Calu3 (cell line): ENCODE data around the gene SMS. TPM values are rescaled to one million over a fixed set of nuclear protein-coding genes. Genes with fewer than 3 reads are reported as not detected.

ENCODE experiments used
- BruUV-seq: library from RNA; stranded (reverse); fragments of 400-500 nt; replicated peaks from 2 replicates; lab custom pipeline; 2021; lab: Mats Ljungman, UMichigan
- CTCF ChIA-PET: fragments of 300-600 bp; sonication (Branson Sonifier 250); formaldehyde crosslinking; loops from one replicate; lab custom pipeline; 2022; ENCODE audit warnings: antibody characterized with exemption; lab: Charles Lee
- DNase-seq: peaks from one replicate; pipeline ENCODE4 v3.0.0; 2022
- H3K27ac Mint-ChIP-seq: one replicate; pipeline ENCODE4 v1.8.0; 2022; ENCODE audit warnings: mixed read lengths; ENCODE audit not compliant: unreplicated experiment
- H3K27me3 Mint-ChIP-seq: one replicate; pipeline ENCODE4 v1.8.0; 2022; ENCODE audit warnings: mixed read lengths; ENCODE audit not compliant: unreplicated experiment
- H3K36me3 Mint-ChIP-seq: one replicate; pipeline ENCODE4 v1.8.0; 2022; ENCODE audit warnings: mild to moderate bottlenecking, moderate library complexity, mixed read lengths; ENCODE audit not compliant: insufficient read depth, unreplicated experiment
- H3K4me1 Mint-ChIP-seq: one replicate; pipeline ENCODE4 v1.8.0; 2022; ENCODE audit warnings: mild to moderate bottlenecking, low read depth, mixed read lengths; ENCODE audit not compliant: unreplicated experiment
- H3K4me3 Mint-ChIP-seq: one replicate; pipeline ENCODE4 v1.8.0; 2022; ENCODE audit warnings: mild to moderate bottlenecking, low read depth, moderate library complexity, mixed read lengths; ENCODE audit not compliant: unreplicated experiment
- H3K9me3 Mint-ChIP-seq: one replicate; pipeline ENCODE4 v1.8.0; 2022; ENCODE audit warnings: low read depth, mixed read lengths; ENCODE audit not compliant: unreplicated experiment
- intact Hi-C: fragments of 100-400 bp; cut with micrococcal nuclease; formaldehyde crosslinking; loops from one replicate; pipeline ENCODE4 v1.10.0; 2022; ENCODE audit not compliant: unreplicated experiment
- total RNA-seq: library from RNA; stranded (reverse); gene quantifications from 2 replicates; pipeline ENCODE4 v1.2.3, GENCODE V29; 2022
- TF ChIP-seq, protein P1 (sequence below): fragments of 200-600 bp; IDR thresholded peaks from one replicate; pipeline ENCODE4 v1.8.0; 2022; ENCODE audit warnings: antibody characterized with exemption; ENCODE audit not compliant: unreplicated experiment

Gene SMS
- total RNA-seq, 1 experiment from 2014 or later = 225 TPM

DNA sequence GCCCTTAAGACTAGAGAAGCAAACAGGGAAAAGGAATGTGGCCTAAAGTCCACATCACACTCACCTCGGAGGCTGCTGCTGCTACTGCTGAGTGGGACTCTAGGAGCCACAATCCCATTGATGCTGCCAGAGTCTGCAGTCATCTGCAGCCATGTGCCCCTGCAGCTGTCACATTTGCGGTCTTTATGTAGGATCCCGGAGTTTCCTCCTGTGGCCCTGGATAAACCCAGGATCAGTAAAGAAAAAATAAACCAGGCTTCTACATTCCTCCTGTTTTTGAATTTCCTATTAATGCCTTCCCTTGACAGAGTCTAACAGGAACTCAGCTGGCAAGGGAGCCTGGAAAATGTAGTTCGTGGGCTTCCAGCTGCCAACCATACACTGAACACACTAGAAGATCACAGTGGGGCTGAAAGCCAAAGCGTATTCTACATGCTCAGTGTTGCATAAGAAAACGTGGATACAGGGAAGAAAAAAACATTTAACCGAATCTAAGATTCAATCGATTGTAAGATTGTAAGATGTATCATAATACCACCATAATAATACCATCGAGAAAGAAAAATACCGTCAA, 81.3 kb downstream of the SMS start:
- H3K27ac Mint-ChIP-seq = no peak overlapping the region
- peaks cover 9% of the 10 kb centered on the region for H3K4me1 Mint-ChIP-seq
- H3K27me3 Mint-ChIP-seq = no peaks in the 10 kb centered on the region
- CTCF ChIA-PET = interaction anchor here (0.6 kb wide), 1 partner anchor 14 kb away, joined by 3 read pairs; no protein-coding TSS in a partner anchor
- no peak for DNase-seq
- intact Hi-C loops = no loop called here
- no TSS peak for BruUV-seq
- H3K36me3 Mint-ChIP-seq = no peaks in the 10 kb centered on the region
- H3K9me3 Mint-ChIP-seq = no peaks in the 10 kb centered on the region
- H3K4me3 Mint-ChIP-seq = no peak overlapping the region
- TF ChIP-seq, protein P1, sequence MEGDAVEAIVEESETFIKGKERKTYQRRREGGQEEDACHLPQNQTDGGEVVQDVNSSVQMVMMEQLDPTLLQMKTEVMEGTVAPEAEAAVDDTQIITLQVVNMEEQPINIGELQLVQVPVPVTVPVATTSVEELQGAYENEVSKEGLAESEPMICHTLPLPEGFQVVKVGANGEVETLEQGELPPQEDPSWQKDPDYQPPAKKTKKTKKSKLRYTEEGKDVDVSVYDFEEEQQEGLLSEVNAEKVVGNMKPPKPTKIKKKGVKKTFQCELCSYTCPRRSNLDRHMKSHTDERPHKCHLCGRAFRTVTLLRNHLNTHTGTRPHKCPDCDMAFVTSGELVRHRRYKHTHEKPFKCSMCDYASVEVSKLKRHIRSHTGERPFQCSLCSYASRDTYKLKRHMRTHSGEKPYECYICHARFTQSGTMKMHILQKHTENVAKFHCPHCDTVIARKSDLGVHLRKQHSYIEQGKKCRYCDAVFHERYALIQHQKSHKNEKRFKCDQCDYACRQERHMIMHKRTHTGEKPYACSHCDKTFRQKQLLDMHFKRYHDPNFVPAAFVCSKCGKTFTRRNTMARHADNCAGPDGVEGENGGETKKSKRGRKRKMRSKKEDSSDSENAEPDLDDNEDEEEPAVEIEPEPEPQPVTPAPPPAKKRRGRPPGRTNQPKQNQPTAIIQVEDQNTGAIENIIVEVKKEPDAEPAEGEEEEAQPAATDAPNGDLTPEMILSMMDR = no peak

DNA sequence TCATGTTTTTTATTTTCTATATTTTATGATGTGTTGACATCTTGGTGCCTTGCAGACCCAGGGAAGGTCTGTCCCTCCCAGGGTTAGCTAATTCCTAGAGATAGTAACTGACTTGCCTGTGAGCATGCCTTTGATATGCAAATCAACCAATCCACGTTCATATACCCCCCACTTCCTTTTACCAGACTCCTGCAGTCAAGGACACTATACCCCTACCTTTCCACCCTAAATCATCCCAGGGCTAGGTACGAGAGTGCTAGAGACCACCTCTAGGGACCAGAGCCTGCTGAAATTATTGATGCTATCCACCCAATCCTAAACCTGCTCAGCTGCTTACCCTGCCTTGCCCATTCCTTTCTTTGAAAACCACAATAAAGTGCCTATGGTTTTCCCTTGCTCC, 84.1 kb downstream of the SMS start:
- Mint-ChIP-seq H3K4me3 (no peak overlapping the region), H3K27me3 (no peaks in the 10 kb centered on the region), H3K9me3 (no peaks in the 10 kb centered on the region), H3K27ac (no peak overlapping the region), H3K4me1 (peaks cover 9% of the 10 kb centered on the region), H3K36me3 (no peaks in the 10 kb centered on the region)
- DNase-seq = no peak
- CTCF ChIA-PET = no interaction called here
- intact Hi-C loops = no loop called here
- TF ChIP-seq, protein P1 = no peak
- no TSS peak for BruUV-seq

DNA sequence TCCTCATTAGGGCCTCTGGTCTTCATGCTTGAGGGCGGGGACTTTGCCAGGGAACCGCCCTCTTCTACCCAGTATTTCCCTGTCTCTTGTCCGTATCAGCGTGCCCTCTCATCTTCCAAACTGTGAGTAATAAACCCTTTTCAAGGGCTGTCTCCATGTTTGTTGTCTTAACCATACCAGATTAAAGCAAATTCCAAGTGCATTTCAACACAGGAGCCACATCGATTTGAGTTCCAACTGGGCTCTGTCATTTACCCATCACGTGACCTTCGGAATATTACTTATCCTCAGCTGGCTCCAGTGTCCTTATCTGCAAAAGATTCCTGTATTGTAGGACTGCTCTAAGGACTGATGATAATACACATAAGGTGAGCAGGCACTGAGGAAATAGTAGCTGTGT, 85.2 kb downstream of the SMS start:
- CTCF ChIA-PET = no interaction called here

DNA sequence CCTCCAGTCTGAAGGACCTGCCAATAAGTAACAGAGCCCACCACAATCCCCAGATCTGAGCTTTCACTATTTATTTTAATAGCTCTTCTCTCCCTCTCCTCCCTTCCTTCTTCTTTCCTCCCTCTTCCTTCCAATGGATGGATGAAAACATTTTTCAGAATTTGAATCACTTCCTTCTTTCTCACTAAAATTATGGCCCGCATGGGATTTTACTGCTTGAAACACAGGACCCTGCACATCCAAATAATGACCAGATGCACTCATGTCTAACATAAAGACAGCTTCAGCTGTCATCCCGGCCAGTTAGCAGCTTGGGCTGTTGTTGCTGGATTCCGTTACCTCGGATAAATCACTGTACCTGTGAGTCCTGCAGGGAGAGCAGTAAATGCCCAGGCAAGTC, 86.2 kb downstream of the SMS start:
- TF ChIP-seq, protein P1 = no peak
- intact Hi-C loops = no loop called here
- Mint-ChIP-seq H3K27ac (no peak overlapping the region), H3K4me3 (no peak overlapping the region), H3K9me3 (no peaks in the 10 kb centered on the region), H3K36me3 (no peaks in the 10 kb centered on the region), H3K4me1 (peaks cover 9% of the 10 kb centered on the region), H3K27me3 (no peaks in the 10 kb centered on the region)
- BruUV-seq = no TSS peak
- CTCF ChIA-PET = no interaction called here
- DNase-seq = no peak

More for the DNA sequence above, 85.2 kb downstream of the SMS start:
- no peak overlapping the region for H3K27ac Mint-ChIP-seq
- no peaks in the 10 kb centered on the region for H3K36me3 Mint-ChIP-seq
- TF ChIP-seq, protein P1 = no peak
- H3K4me1 Mint-ChIP-seq = peaks cover 9% of the 10 kb centered on the region
- no peaks in the 10 kb centered on the region for H3K27me3 Mint-ChIP-seq
- no peak overlapping the region for H3K4me3 Mint-ChIP-seq
- H3K9me3 Mint-ChIP-seq = no peaks in the 10 kb centered on the region
- intact Hi-C loops = no loop called here
- no TSS peak for BruUV-seq
- DNase-seq = no peak
